GM23248 (cell line): Measurements from ENCODE around the gene CEP350.

Source experiments
- EZH2 ChIP-seq: fragments of 200-600 bp; sonication (generic); IDR thresholded peaks from 2 replicates; pipeline ENCODE4 v1.6.1; 2018; ENCODE audit warnings: antibody characterized with exemption, mild to moderate bottlenecking; ENCODE audit not compliant: insufficient read depth, poor library complexity, severe bottlenecking
- EZH2phosphoT487 ChIP-seq: fragments of 200-600 bp; sonication (generic); IDR thresholded peaks from 2 replicates; pipeline ENCODE4 v1.6.1; 2018; ENCODE audit warnings: antibody characterized with exemption, moderate library complexity, mild to moderate bottlenecking, low read depth; ENCODE audit not compliant: insufficient read depth

DNA sequence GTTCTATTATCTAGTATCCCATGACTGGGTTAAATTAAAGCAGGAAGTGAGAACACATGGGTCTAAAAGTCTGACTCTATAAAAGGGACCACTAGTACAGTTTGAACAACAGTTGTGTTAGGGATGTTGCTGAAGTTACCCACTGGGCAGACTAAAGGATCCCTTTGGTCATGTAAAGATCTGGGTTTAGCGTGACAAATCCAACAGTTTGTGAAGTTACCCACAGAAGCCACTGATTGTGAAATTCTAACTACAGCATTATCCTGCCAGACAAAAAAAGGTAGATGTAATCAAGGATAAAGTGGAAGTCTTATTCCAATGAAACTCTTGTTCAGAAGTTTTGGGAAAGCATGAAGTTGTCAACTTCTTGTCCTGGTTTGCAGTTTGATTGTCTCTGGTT lies 205.7 kb downstream of the CEP350 start:
- no peak for TF ChIP-seq EZH2
- no peak for TF ChIP-seq EZH2phosphoT487
